GM21737 (cell line): Measurements from ENCODE around the gene TTC21B.
A peak's percentile ranks its signal among the peaks of the same experiment; 100 is the strongest.
"Not testable (repeated sequence)": the region's sequence is repeated elsewhere in the genome, so short reads cannot be mapped to it uniquely, and the experiment has no call there.

Source experiments
- ATAC-seq: cut with Tn5 transposase; IDR thresholded peaks from one replicate; pipeline ENCODE4 v1.9.1; 2021; ENCODE audit warnings: mild to moderate bottlenecking, moderate library complexity; ENCODE audit not compliant: unreplicated experiment

TTC21B gene

GRCh38 chr2:165953655-165954606, at the start of gene TTC21B:
TTC21B (minus strand) TSS chr2:165953776; CDS start chr2:165953705, 71 bp downstream.
- peak; percentile 98 for ATAC-seq

GRCh38 chr2:166000401-166000800, 46.8 kb upstream of the TTC21B start:
- no peak for ATAC-seq

GRCh38 chr2:165990846-165991245, 37.3 kb upstream of the TTC21B start:
- ATAC-seq = no peak

- ATAC-seq = no peak
Observed at GRCh38 chr2:165989851-165990250, 36.3 kb upstream of the TTC21B start.

GRCh38 chr2:165985120-165985519, 31.5 kb upstream of the TTC21B start:
- ATAC-seq = no peak

- not testable (repeated sequence) for ATAC-seq
Observed at GRCh38 chr2:165972161-165972560, 18.6 kb upstream of the TTC21B start.

- ATAC-seq = no peak
Observed at GRCh38 chr2:165970663-165971062, 17.1 kb upstream of the TTC21B start.

- ATAC-seq = no peak
Observed at GRCh38 chr2:165969227-165969626, 15.7 kb upstream of the TTC21B start.

GRCh38 chr2:165967746-165968145, 14.2 kb upstream of the TTC21B start:
- ATAC-seq = no peak

- ATAC-seq = no peak
Observed at GRCh38 chr2:165961818-165962217, 8.2 kb upstream of the TTC21B start.

GRCh38 chr2:165959371-165959770, 5.8 kb upstream of the TTC21B start:
- no peak for ATAC-seq

- ATAC-seq = no peak
Observed at GRCh38 chr2:165958313-165958960, 4.9 kb upstream of the TTC21B start.

- ATAC-seq = no peak
Observed at GRCh38 chr2:165957030-165957675, 3.6 kb upstream of the TTC21B start.

GRCh38 chr2:165953306-165953654, 296 bp downstream of the TTC21B start:
- peak; percentile 29 for ATAC-seq

GRCh38 chr2:165952741-165953211, 800 bp downstream of the TTC21B start:
- no peak for ATAC-seq

GRCh38 chr2:165952085-165952484, 1.5 kb downstream of the TTC21B start:
- no peak for ATAC-seq

GRCh38 chr2:165950438-165950837, 3.1 kb downstream of the TTC21B start:
- no peak for ATAC-seq

- no peak for ATAC-seq
Observed at GRCh38 chr2:165941827-165942226, 11.7 kb downstream of the TTC21B start.

GRCh38 chr2:165938237-165938636, 15.3 kb downstream of the TTC21B start:
- ATAC-seq = no peak

GRCh38 chr2:165933211-165933910, 20.2 kb downstream of the TTC21B start:
- ATAC-seq = no peak

GRCh38 chr2:165927774-165928173, 25.8 kb downstream of the TTC21B start:
- no peak for ATAC-seq
